NCI-H446 treated with DMSO at 0.1 percent for 48 hours (cell line): ENCODE data around the gene TMEM208.

Experiments used
- DNase-seq: peaks from one replicate; lab custom pipeline; 2025; lab: John Stamatoyannopoulos, UW

Gene TMEM208

GRCh38 chr16:67209565-67209964, 17.4 kb upstream of the TMEM208 start:
- DNase-seq, result no peak

GRCh38 chr16:67210069-67210937, 16.6 kb upstream of the TMEM208 start:
- DNase-seq, result no peak

- DNase-seq, result no peak
Observed at GRCh38 chr16:67211674-67212073, 15.3 kb upstream of the TMEM208 start.

- DNase-seq, result no peak
Observed at GRCh38 chr16:67212766-67213165, 14.2 kb upstream of the TMEM208 start.

GRCh38 chr16:67213197-67214019, 13.5 kb upstream of the TMEM208 start:
- no peak for DNase-seq

GRCh38 chr16:67215706-67216105, 11.2 kb upstream of the TMEM208 start:
- no peak for DNase-seq

GRCh38 chr16:67216612-67217490, 10.1 kb upstream of the TMEM208 start:
- no peak for DNase-seq

GRCh38 chr16:67223992-67224391, 2.9 kb upstream of the TMEM208 start:
- DNase-seq, result no peak

GRCh38 chr16:67226295-67226803, 581 bp upstream of the TMEM208 start:
- DNase-seq, result no peak

GRCh38 chr16:67227567-67227921, 614 bp downstream of the TMEM208 start:
- DNase-seq, result no peak

GRCh38 chr16:67228034-67228785, 1.3 kb downstream of the TMEM208 start:
- DNase-seq, result no peak

GRCh38 chr16:67228905-67229304, 2.0 kb downstream of the TMEM208 start:
- no peak for DNase-seq

GRCh38 chr16:67229906-67230808, 3.2 kb downstream of the TMEM208 start:
- DNase-seq, result no peak

GRCh38 chr16:67230809-67231660, 4.1 kb downstream of the TMEM208 start:
- no peak for DNase-seq

- no peak for DNase-seq
Observed at GRCh38 chr16:67233596-67233995, 6.7 kb downstream of the TMEM208 start.

- DNase-seq, result no peak
Observed at GRCh38 chr16:67234180-67234597, 7.3 kb downstream of the TMEM208 start.

- DNase-seq, result no peak
Observed at GRCh38 chr16:67235816-67236562, 9.1 kb downstream of the TMEM208 start.
